ENCODE measurements around the gene ERAL1. TPM values are rescaled to one million over a fixed set of nuclear protein-coding genes. Genes with fewer than 3 reads are reported as not detected.
A peak's percentile ranks its signal among the peaks of the same experiment; 100 is the strongest.

Gene ERAL1
- 31.2 to 40.5 TPM (median 31.8 TPM) in 3 replicates for total RNA-seq
- long read RNA-seq, transcript ERAL1-201 (10 exons, 1,925 nt): major isoform, 63 of 74 reads
- long read RNA-seq, partial matches to known transcripts: 1 of 74 reads
- long read RNA-seq, other reads (novel, unspliced or antisense): 10 of 74 reads

GRCh38 chr17:28854457-28855335 lies at the start of gene ERAL1:
ERAL1 (plus strand) TSS chr17:28855016; CDS start chr17:28855035, 19 bp downstream.
- peak within 1 kb of the TSS; percentile 84 for H3K4me3 Mint-ChIP-seq (ENCODE audit: unreplicated experiment)
- peak; percentile 45 for TF ChIP-seq CTCF (IDR thresholded peaks at IDR 0.05)
- peak within 1 kb of the TSS; percentile 78 for H3K27ac Mint-ChIP-seq (ENCODE audit: unreplicated experiment)
- DNase-seq (ENCODE audit: low spot score): peak; percentile 97
- peaks cover 17% of the 10 kb centered on the region for H3K4me1 Mint-ChIP-seq (ENCODE audit: low read depth)
- H3K9me3 Mint-ChIP-seq (ENCODE audit: low read depth): no peaks in the 10 kb centered on the region
- H3K36me3 Mint-ChIP-seq (ENCODE audit: low read depth): peaks cover 14% of the 10 kb centered on the region
- no peaks in the 10 kb centered on the region for H3K27me3 Mint-ChIP-seq (ENCODE audit: low read depth)

GRCh38 chr17:28807925-28808634 lies 46.7 kb upstream of the ERAL1 start:
- no peak for DNase-seq (ENCODE audit: low spot score)
- no peaks in the 10 kb centered on the region for H3K27me3 Mint-ChIP-seq (ENCODE audit: low read depth)

GRCh38 chr17:28810437-28810836 lies 44.4 kb upstream of the ERAL1 start:
- DNase-seq (ENCODE audit: low spot score): no peak
- peaks cover 2% of the 10 kb centered on the region for H3K36me3 Mint-ChIP-seq (ENCODE audit: low read depth)
- no peak overlapping the region for H3K4me3 Mint-ChIP-seq (ENCODE audit: unreplicated experiment)
- H3K27me3 Mint-ChIP-seq (ENCODE audit: low read depth): no peaks in the 10 kb centered on the region
- no peak overlapping the region for H3K27ac Mint-ChIP-seq (ENCODE audit: unreplicated experiment)
- peaks cover 52% of the 10 kb centered on the region for H3K4me1 Mint-ChIP-seq (ENCODE audit: low read depth)
- no peak for TF ChIP-seq CTCF (IDR thresholded peaks at IDR 0.05)
- no peaks in the 10 kb centered on the region for H3K9me3 Mint-ChIP-seq (ENCODE audit: low read depth)

More at GRCh38 chr17:28807925-28808634, 46.7 kb upstream of the ERAL1 start:
- H3K27ac Mint-ChIP-seq (ENCODE audit: unreplicated experiment): peak overlapping the region; percentile 96
- H3K9me3 Mint-ChIP-seq (ENCODE audit: low read depth): no peaks in the 10 kb centered on the region
- peaks cover 4% of the 10 kb centered on the region for H3K36me3 Mint-ChIP-seq (ENCODE audit: low read depth)
- peaks cover 50% of the 10 kb centered on the region for H3K4me1 Mint-ChIP-seq (ENCODE audit: low read depth)
- peak overlapping the region; percentile 46 for H3K4me3 Mint-ChIP-seq (ENCODE audit: unreplicated experiment)
- TF ChIP-seq CTCF (IDR thresholded peaks at IDR 0.05): peak; percentile 3

- no peak for DNase-seq (ENCODE audit: low spot score)
- no peaks in the 10 kb centered on the region for H3K9me3 Mint-ChIP-seq (ENCODE audit: low read depth)
- peaks cover 46% of the 10 kb centered on the region for H3K4me1 Mint-ChIP-seq (ENCODE audit: low read depth)
- peak; percentile 32 for TF ChIP-seq CTCF (IDR thresholded peaks at IDR 0.05)
- peak overlapping the region; percentile 89 for H3K27ac Mint-ChIP-seq (ENCODE audit: unreplicated experiment)
- peak overlapping the region; percentile 85 for H3K4me3 Mint-ChIP-seq (ENCODE audit: unreplicated experiment)
- no peaks in the 10 kb centered on the region for H3K27me3 Mint-ChIP-seq (ENCODE audit: low read depth)
- H3K36me3 Mint-ChIP-seq (ENCODE audit: low read depth): no peaks in the 10 kb centered on the region
Observed at GRCh38 chr17:28811651-28812090, 43.1 kb upstream of the ERAL1 start.

Measured in chondrocyte (in vitro differentiated cells).